ENCODE measurements around the gene KRTAP4-1. TPM values are rescaled to one million over a fixed set of nuclear protein-coding genes. Genes with fewer than 3 reads are reported as not detected.
"Not testable (repeated sequence)": the region's sequence is repeated elsewhere in the genome, so short reads cannot be mapped to it uniquely, and the experiment has no call there.

KRTAP4-1 gene
- total RNA-seq, 2 experiments from 2014 or later: not detected

GRCh38 chr17:41190328-41190727, 5.6 kb upstream of the KRTAP4-1 start:
- Mint-ChIP-seq H3K36me3 (no peaks in the 10 kb centered on the region), H3K27me3 (peaks cover 13% of the 10 kb centered on the region), H3K27ac (no peak overlapping the region), H3K4me1 (ENCODE audit: low read depth) (no peaks in the 10 kb centered on the region), H3K4me3 (no peak overlapping the region), H3K9me3 (peaks cover 3% of the 10 kb centered on the region)
- CTCF ChIA-PET: no interaction called here
- no peak for DNase-seq
- POLR2A ChIA-PET: no interaction called here
- intact Hi-C loops (cut with micrococcal nuclease): no loop called here

GRCh38 chr17:41189837-41190318, 5.2 kb upstream of the KRTAP4-1 start, which contains the start of gene KRTAP9-1:
KRTAP9-1 (plus strand) TSS chr17:41189887; CDS start chr17:41189887, 0 bp downstream.
- H3K9me3 Mint-ChIP-seq; POLR2A ChIA-PET; CTCF ChIA-PET; H3K4me1 Mint-ChIP-seq (ENCODE audit: low read depth); H3K27ac Mint-ChIP-seq; H3K36me3 Mint-ChIP-seq; DNase-seq; H3K4me3 Mint-ChIP-seq; intact Hi-C loops (cut with micrococcal nuclease): not testable (repeated sequence)
- H3K27me3 Mint-ChIP-seq: peaks cover 13% of the 10 kb centered on the region

GRCh38 chr17:41186872-41187271, 2.2 kb upstream of the KRTAP4-1 start:
- ChIA-PET CTCF (no interaction called here), POLR2A (no interaction called here)
- Mint-ChIP-seq H3K4me1 (ENCODE audit: low read depth) (no peaks in the 10 kb centered on the region), H3K27ac (no peak overlapping the region), H3K4me3 (no peak overlapping the region), H3K36me3 (no peaks in the 10 kb centered on the region), H3K27me3 (peaks cover 13% of the 10 kb centered on the region), H3K9me3 (no peaks in the 10 kb centered on the region)
- no peak for DNase-seq
- intact Hi-C loops (cut with micrococcal nuclease): no loop called here

GRCh38 chr17:41185001-41185400, 290 bp upstream of the KRTAP4-1 start:
- no peaks in the 10 kb centered on the region for H3K9me3 Mint-ChIP-seq
- no peaks in the 10 kb centered on the region for H3K4me1 Mint-ChIP-seq (ENCODE audit: low read depth)
- CTCF ChIA-PET: interaction anchor here (1.4 kb wide), 1 partner anchor 364 kb away, joined by 3 read pairs; no protein-coding TSS in a partner anchor
- H3K27ac Mint-ChIP-seq: no peak overlapping the region
- intact Hi-C loops (cut with micrococcal nuclease): no loop called here
- POLR2A ChIA-PET: no interaction called here
- peaks cover 13% of the 10 kb centered on the region for H3K27me3 Mint-ChIP-seq
- no peak for DNase-seq
- H3K4me3 Mint-ChIP-seq: no peak overlapping the region
- H3K36me3 Mint-ChIP-seq: no peaks in the 10 kb centered on the region

- H3K36me3 Mint-ChIP-seq: no peaks in the 10 kb centered on the region
- H3K27ac Mint-ChIP-seq: no peak overlapping the region
- CTCF ChIA-PET: no interaction called here
- POLR2A ChIA-PET: no interaction called here
- intact Hi-C loops (cut with micrococcal nuclease): no loop called here
- H3K27me3 Mint-ChIP-seq: peaks cover under 1% of the 10 kb centered on the region
- DNase-seq: no peak
- H3K9me3 Mint-ChIP-seq: no peaks in the 10 kb centered on the region
- no peak overlapping the region for H3K4me3 Mint-ChIP-seq
- H3K4me1 Mint-ChIP-seq (ENCODE audit: low read depth): no peaks in the 10 kb centered on the region
Observed at GRCh38 chr17:41178843-41179616, 5.7 kb downstream of the KRTAP4-1 start.

GRCh38 chr17:41178341-41178740, 6.4 kb downstream of the KRTAP4-1 start:
- CTCF ChIA-PET: no interaction called here
- H3K27ac Mint-ChIP-seq: no peak overlapping the region
- no peaks in the 10 kb centered on the region for H3K27me3 Mint-ChIP-seq
- H3K9me3 Mint-ChIP-seq: no peaks in the 10 kb centered on the region
- H3K4me1 Mint-ChIP-seq (ENCODE audit: low read depth): no peaks in the 10 kb centered on the region
- DNase-seq: no peak
- intact Hi-C loops (cut with micrococcal nuclease): no loop called here
- no peak overlapping the region for H3K4me3 Mint-ChIP-seq
- H3K36me3 Mint-ChIP-seq: no peaks in the 10 kb centered on the region
- POLR2A ChIA-PET: no interaction called here

GRCh38 chr17:41177727-41178271, 6.9 kb downstream of the KRTAP4-1 start, which contains the start of gene KRTAP4-2:
KRTAP4-2 (minus strand) TSS chr17:41178221; CDS start chr17:41178164, 57 bp downstream.
- H3K9me3 Mint-ChIP-seq: no peaks in the 10 kb centered on the region
- CTCF ChIA-PET: no interaction called here
- no peak for DNase-seq
- intact Hi-C loops (cut with micrococcal nuclease): no loop called here
- POLR2A ChIA-PET: no interaction called here
- no peaks in the 10 kb centered on the region for H3K36me3 Mint-ChIP-seq
- H3K27ac Mint-ChIP-seq: no peak within 1 kb of the TSS
- H3K27me3 Mint-ChIP-seq: no peaks in the 10 kb centered on the region
- H3K4me1 Mint-ChIP-seq (ENCODE audit: low read depth): no peaks in the 10 kb centered on the region
- no peak within 1 kb of the TSS for H3K4me3 Mint-ChIP-seq

GRCh38 chr17:41176744-41177387, 7.8 kb downstream of the KRTAP4-1 start:
- H3K9me3 Mint-ChIP-seq: no peaks in the 10 kb centered on the region
- H3K27ac Mint-ChIP-seq: no peak overlapping the region
- H3K4me3 Mint-ChIP-seq: no peak overlapping the region
- intact Hi-C loops (cut with micrococcal nuclease): no loop called here
- no peaks in the 10 kb centered on the region for H3K4me1 Mint-ChIP-seq (ENCODE audit: low read depth)
- no peak for DNase-seq
- POLR2A ChIA-PET: no interaction called here
- H3K27me3 Mint-ChIP-seq: no peaks in the 10 kb centered on the region
- CTCF ChIA-PET: no interaction called here
- H3K36me3 Mint-ChIP-seq: no peaks in the 10 kb centered on the region

GRCh38 chr17:41171886-41172285, 12.8 kb downstream of the KRTAP4-1 start:
- ChIA-PET POLR2A (no interaction called here), CTCF (no interaction called here)
- intact Hi-C loops (cut with micrococcal nuclease): no loop called here

GRCh38 chr17:41168121-41168520, 16.6 kb downstream of the KRTAP4-1 start, which contains the start of gene KRTAP4-3:
KRTAP4-3 (minus strand) TSS chr17:41168221; CDS start chr17:41168172, 49 bp downstream.
- H3K9me3 Mint-ChIP-seq: no peaks in the 10 kb centered on the region
- intact Hi-C loops (cut with micrococcal nuclease): no loop called here
- ChIA-PET POLR2A (no interaction called here), CTCF (no interaction called here)
- H3K4me1 Mint-ChIP-seq (ENCODE audit: low read depth): no peaks in the 10 kb centered on the region
- H3K36me3 Mint-ChIP-seq: no peaks in the 10 kb centered on the region
- DNase-seq: no peak
- no peaks in the 10 kb centered on the region for H3K27me3 Mint-ChIP-seq
- H3K4me3 Mint-ChIP-seq: no peak within 1 kb of the TSS
- no peak within 1 kb of the TSS for H3K27ac Mint-ChIP-seq

More at GRCh38 chr17:41171886-41172285, 12.8 kb downstream of the KRTAP4-1 start:
- no peak for DNase-seq
- Mint-ChIP-seq H3K36me3 (no peaks in the 10 kb centered on the region), H3K4me1 (ENCODE audit: low read depth) (no peaks in the 10 kb centered on the region), H3K9me3 (no peaks in the 10 kb centered on the region), H3K27me3 (no peaks in the 10 kb centered on the region), H3K27ac (no peak overlapping the region), H3K4me3 (no peak overlapping the region)

- Mint-ChIP-seq H3K4me3 (no peak overlapping the region), H3K4me1 (ENCODE audit: low read depth) (no peaks in the 10 kb centered on the region), H3K27me3 (no peaks in the 10 kb centered on the region), H3K9me3 (no peaks in the 10 kb centered on the region), H3K36me3 (no peaks in the 10 kb centered on the region), H3K27ac (no peak overlapping the region)
- CTCF ChIA-PET: no interaction called here
- intact Hi-C loops (cut with micrococcal nuclease): no loop called here
- no peak for DNase-seq
- POLR2A ChIA-PET: no interaction called here
Observed at GRCh38 chr17:41167561-41167960, 17.1 kb downstream of the KRTAP4-1 start.

- H3K4me1 Mint-ChIP-seq (ENCODE audit: low read depth): no peaks in the 10 kb centered on the region
- intact Hi-C loops (cut with micrococcal nuclease): no loop called here
- CTCF ChIA-PET: no interaction called here
- H3K27ac Mint-ChIP-seq: no peak overlapping the region
- POLR2A ChIA-PET: no interaction called here
- H3K36me3 Mint-ChIP-seq: no peaks in the 10 kb centered on the region
- no peaks in the 10 kb centered on the region for H3K9me3 Mint-ChIP-seq
- no peak for DNase-seq
- H3K4me3 Mint-ChIP-seq: no peak overlapping the region
- H3K27me3 Mint-ChIP-seq: peaks cover 3% of the 10 kb centered on the region
Observed at GRCh38 chr17:41163828-41164227, 20.9 kb downstream of the KRTAP4-1 start.
